Activated CD4-positive, alpha-beta memory T cell treated with anti-CD3 and anti-CD28 coated beads, Interleukin-2, amount 10 ng/mL, durations not matched to agents 7 days and 5 days (primary cell): ENCODE measurements around the gene NOP16. TPM values are rescaled to one million over a fixed set of nuclear protein-coding genes. Genes with fewer than 3 reads are reported as not detected.

ENCODE experiments used
- CTCF ChIA-PET: fragments of 350-600 bp; sonication (Branson Sonifier 250); formaldehyde crosslinking; loops from one replicate; lab custom pipeline; 2021; ENCODE audit warnings: antibody characterized with exemption, inconsistent platforms; lab: Charles Lee
- POLR2A ChIA-PET: fragments of 350-600 bp; sonication (Branson Sonifier 250); formaldehyde crosslinking; loops from one replicate; lab custom pipeline; 2021; ENCODE audit warnings: antibody characterized with exemption; lab: Charles Lee
- DNase-seq: peaks from one replicate; pipeline ENCODE4 v3.0.0-alpha.2; 2020
- H3K27ac Mint-ChIP-seq: one replicate; pipeline ENCODE4 v1.8.0; 2021; ENCODE audit warnings: mild to moderate bottlenecking, mixed read lengths
- H3K27me3 Mint-ChIP-seq: one replicate; pipeline ENCODE4 v1.8.0; 2021; ENCODE audit warnings: mixed read lengths
- H3K36me3 Mint-ChIP-seq: one replicate; pipeline ENCODE4 v1.8.0; 2021; ENCODE audit warnings: low read depth, mixed read lengths
- H3K4me1 Mint-ChIP-seq: one replicate; pipeline ENCODE4 v1.8.0; 2021; ENCODE audit warnings: mixed read lengths
- H3K4me3 Mint-ChIP-seq: one replicate; pipeline ENCODE4 v1.8.0; 2021; ENCODE audit warnings: mild to moderate bottlenecking, mixed read lengths
- H3K9me3 Mint-ChIP-seq: one replicate; pipeline ENCODE4 v1.8.0; 2021; ENCODE audit warnings: mixed read lengths
- total RNA-seq, 2 experiments: library from RNA; stranded (reverse); gene quantifications; one replicate each; pipeline ENCODE4 v1.2.3, GENCODE V29; 2021

The NOP16 gene
- total RNA-seq, 2 experiments from 2014 or later, result 24.2 to 24.7 TPM

- DNase-seq, result no peak
- Mint-ChIP-seq H3K9me3 (no peaks in the 10 kb centered on the region), H3K27ac (no peak overlapping the region), H3K27me3 (no peaks in the 10 kb centered on the region), H3K36me3 (peaks cover 59% of the 10 kb centered on the region), H3K4me3 (no peak overlapping the region), H3K4me1 (peaks cover 21% of the 10 kb centered on the region)
- ChIA-PET POLR2A (no interaction called here), CTCF (no interaction called here)
Observed at GRCh38 chr5:176382721-176383120, 5.7 kb downstream of the NOP16 start.

- Mint-ChIP-seq H3K9me3 (no peaks in the 10 kb centered on the region), H3K27ac (no peak overlapping the region), H3K36me3 (peaks cover 56% of the 10 kb centered on the region), H3K27me3 (no peaks in the 10 kb centered on the region), H3K4me3 (no peak overlapping the region), H3K4me1 (peaks cover 14% of the 10 kb centered on the region)
- no peak for DNase-seq
- CTCF ChIA-PET, result no interaction called here
- POLR2A ChIA-PET, result no interaction called here
Observed at GRCh38 chr5:176381979-176382378, 6.4 kb downstream of the NOP16 start.

GRCh38 chr5:176381423-176381822 lies 7.0 kb downstream of the NOP16 start:
- Mint-ChIP-seq H3K27ac (no peak overlapping the region), H3K27me3 (no peaks in the 10 kb centered on the region), H3K4me3 (no peak overlapping the region), H3K36me3 (peaks cover 51% of the 10 kb centered on the region), H3K9me3 (no peaks in the 10 kb centered on the region), H3K4me1 (peaks cover 9% of the 10 kb centered on the region)
- no peak for DNase-seq
- POLR2A ChIA-PET, result no interaction called here
- CTCF ChIA-PET, result interaction anchor here (1.0 kb wide), 1 partner anchor 21 kb away, joined by 3 read pairs; no protein-coding TSS in a partner anchor

- H3K27ac Mint-ChIP-seq, result no peak overlapping the region
- no peak for DNase-seq
- ChIA-PET POLR2A (interaction anchor here (1.2 kb wide), 1 partner anchor 10 kb away, joined by 6 read pairs; no protein-coding TSS in a partner anchor), CTCF (interaction anchor here (1.2 kb wide), 1 partner anchor 18 kb away, joined by 3 read pairs; the partner anchor contains the start of gene KIAA1191)
- H3K36me3 Mint-ChIP-seq, result peaks cover 39% of the 10 kb centered on the region
- no peaks in the 10 kb centered on the region for H3K4me1 Mint-ChIP-seq
- no peaks in the 10 kb centered on the region for H3K9me3 Mint-ChIP-seq
- no peak overlapping the region for H3K4me3 Mint-ChIP-seq
- H3K27me3 Mint-ChIP-seq, result no peaks in the 10 kb centered on the region
Observed at GRCh38 chr5:176379881-176380280, 8.5 kb downstream of the NOP16 start.

- ChIA-PET POLR2A (no interaction called here), CTCF (no interaction called here)
- Mint-ChIP-seq H3K4me1 (no peaks in the 10 kb centered on the region), H3K36me3 (no peaks in the 10 kb centered on the region), H3K27ac (no peak overlapping the region), H3K4me3 (no peak overlapping the region), H3K27me3 (no peaks in the 10 kb centered on the region), H3K9me3 (no peaks in the 10 kb centered on the region)
- no peak for DNase-seq
Observed at GRCh38 chr5:176373100-176373818, 15.1 kb downstream of the NOP16 start.

- H3K9me3 Mint-ChIP-seq, result no peaks in the 10 kb centered on the region
- DNase-seq, result no peak
- H3K27me3 Mint-ChIP-seq, result peaks cover 2% of the 10 kb centered on the region
- no peak overlapping the region for H3K4me3 Mint-ChIP-seq
- POLR2A ChIA-PET, result no interaction called here
- no peak overlapping the region for H3K27ac Mint-ChIP-seq
- H3K36me3 Mint-ChIP-seq, result peaks cover 8% of the 10 kb centered on the region
- CTCF ChIA-PET, result no interaction called here
- peaks cover 9% of the 10 kb centered on the region for H3K4me1 Mint-ChIP-seq
Observed at GRCh38 chr5:176371621-176372539, 16.5 kb downstream of the NOP16 start.

- POLR2A ChIA-PET, result interaction anchor here (1.0 to 1.5 kb wide), 3 partner anchors 8 to 18 kb away, joined by 3 to 6 read pairs (median 4); no protein-coding TSS in a partner anchor
Observed at GRCh38 chr5:176369934-176370711, 18.3 kb downstream of the NOP16 start.

GRCh38 chr5:176368726-176369125 lies 19.7 kb downstream of the NOP16 start:
- POLR2A ChIA-PET, result interaction anchor here (1.1 to 1.2 kb wide), 2 partner anchors 17 to 175 kb away, joined by 3 read pairs; no protein-coding TSS in a partner anchor
- Mint-ChIP-seq H3K4me1 (peaks cover 18% of the 10 kb centered on the region), H3K9me3 (no peaks in the 10 kb centered on the region), H3K27me3 (peaks cover 2% of the 10 kb centered on the region), H3K4me3 (no peak overlapping the region), H3K27ac (no peak overlapping the region), H3K36me3 (peaks cover 8% of the 10 kb centered on the region)
- CTCF ChIA-PET, result no interaction called here
- DNase-seq, result no peak

More at GRCh38 chr5:176369934-176370711, 18.3 kb downstream of the NOP16 start:
- DNase-seq, result no peak
- Mint-ChIP-seq H3K4me3 (no peak overlapping the region), H3K4me1 (peaks cover 14% of the 10 kb centered on the region), H3K27ac (no peak overlapping the region), H3K9me3 (no peaks in the 10 kb centered on the region), H3K27me3 (peaks cover 2% of the 10 kb centered on the region), H3K36me3 (peaks cover 8% of the 10 kb centered on the region)
- CTCF ChIA-PET, result interaction anchor here (0.7 kb wide), 1 partner anchor 76 kb away, joined by 3 read pairs; no protein-coding TSS in a partner anchor

GRCh38 chr5:176366232-176366894 lies 22.0 kb downstream of the NOP16 start:
- H3K4me3 Mint-ChIP-seq, result peak overlapping the region; percentile 58
- ChIA-PET CTCF (no interaction called here), POLR2A (no interaction called here)
- H3K9me3 Mint-ChIP-seq, result no peaks in the 10 kb centered on the region
- peaks cover 2% of the 10 kb centered on the region for H3K27me3 Mint-ChIP-seq
- peak overlapping the region; percentile 12 for H3K27ac Mint-ChIP-seq
- H3K4me1 Mint-ChIP-seq, result peaks cover 32% of the 10 kb centered on the region
- no peak for DNase-seq
- H3K36me3 Mint-ChIP-seq, result peaks cover 8% of the 10 kb centered on the region

GRCh38 chr5:176365351-176366231 lies 22.8 kb downstream of the NOP16 start, which contains the start of gene ARL10:
ARL10 (plus strand) TSS chr5:176365487; CDS start chr5:176365564, 77 bp downstream.
- H3K4me3 Mint-ChIP-seq, result peak within 1 kb of the TSS; percentile 66
- DNase-seq, result peak; percentile 50
- no peaks in the 10 kb centered on the region for H3K9me3 Mint-ChIP-seq
- peaks cover 32% of the 10 kb centered on the region for H3K4me1 Mint-ChIP-seq
- H3K27me3 Mint-ChIP-seq, result peaks cover 2% of the 10 kb centered on the region
- peaks cover 12% of the 10 kb centered on the region for H3K36me3 Mint-ChIP-seq
- ChIA-PET POLR2A (no interaction called here), CTCF (no interaction called here)
- no peak within 1 kb of the TSS for H3K27ac Mint-ChIP-seq

- H3K27ac Mint-ChIP-seq, result no peak overlapping the region
- peaks cover 35% of the 10 kb centered on the region for H3K4me1 Mint-ChIP-seq
- POLR2A ChIA-PET, result no interaction called here
- peaks cover 2% of the 10 kb centered on the region for H3K27me3 Mint-ChIP-seq
- H3K9me3 Mint-ChIP-seq, result no peaks in the 10 kb centered on the region
- peak overlapping the region; percentile 66 for H3K4me3 Mint-ChIP-seq
- CTCF ChIA-PET, result no interaction called here
- DNase-seq, result no peak
- peaks cover 13% of the 10 kb centered on the region for H3K36me3 Mint-ChIP-seq
Observed at GRCh38 chr5:176364765-176365350, 23.5 kb downstream of the NOP16 start.
